NT2/D1 (cell line): ENCODE data around the gene CATSPER3.

Experiments used
- SUZ12 ChIP-seq: IDR thresholded peaks from 2 replicates; pipeline ENCODE4 v1.6.1; 2011; ENCODE audit not compliant: insufficient read length, insufficient read depth; ENCODE audit errors: extremely low read depth
- YY1 ChIP-seq: IDR thresholded peaks from 2 replicates; pipeline ENCODE4 v1.6.1; 2011; ENCODE audit not compliant: insufficient read length, insufficient read depth

- TF ChIP-seq YY1: no peak
- TF ChIP-seq SUZ12: no peak
These were observed 8.1 kb downstream of the CATSPER3 start for GRCh38 chr5:134975843-134976242.
